GM12878 (cell line): ENCODE measurements around the gene RAB3A. TPM values are rescaled to one million over a fixed set of nuclear protein-coding genes. Genes with fewer than 3 reads are reported as not detected.
A peak's percentile ranks its signal among the peaks of the same experiment; 100 is the strongest.

Experiments
- ATAC-seq: fragments of 200-7000 bp; cut with Tn5 transposase; 3 replicates; pipeline ENCODE4 v1.9.1; 2020; ENCODE audit warnings: mild to moderate bottlenecking, moderate library complexity
- BruUV-seq: library from RNA; stranded (reverse); fragments of 400-500 nt; replicated peaks from 2 replicates; lab custom pipeline; 2021; lab: Mats Ljungman, UMichigan
- CTCF ChIA-PET: fragments of 300-600 bp; sonication (Branson Sonifier 250); formaldehyde crosslinking; extraction: SDS; loops from one replicate; lab custom pipeline; 2021; ENCODE audit warnings: inconsistent platforms; lab: Yijun Ruan, JAX
- POLR2A ChIA-PET: fragments of 350-600 bp; formaldehyde crosslinking; extraction: SDS; loops from one replicate; lab custom pipeline; 2021; ENCODE audit warnings: inconsistent platforms; lab: Charles Lee
- RAD21 ChIA-PET: fragments of 300-600 bp; sonication (Branson Sonifier 250); formaldehyde crosslinking; loops from one replicate; lab custom pipeline; 2023; ENCODE audit warnings: antibody characterized with exemption; ENCODE audit not compliant: unreplicated experiment; lab: Charles Lee
- SMC1A ChIA-PET: fragments of 300-600 bp; sonication (Branson Sonifier 250); formaldehyde crosslinking; loops from one replicate; lab custom pipeline; 2023; ENCODE audit not compliant: unreplicated experiment, uncharacterized antibody; lab: Charles Lee
- DNase-seq: peaks from one replicate; pipeline ENCODE4 v3.0.0-alpha.2; 2011; ENCODE audit warnings: low read depth, low spot score
- FAIRE-seq: peaks from 3 replicates; lab custom pipeline; 2011; peaks lifted over from hg19 to GRCh38; lab: Jason Lieb, UNC
- H2AFZ ChIP-seq: 2 replicates; pipeline ENCODE4 v1.6.0; 2011; ENCODE audit warnings: low read depth, low read length, control low read depth; ENCODE audit not compliant: control insufficient read depth
- H3K27ac ChIP-seq: 2 replicates; pipeline ENCODE4 v1.5.1; 2011; ENCODE audit warnings: control low read depth; ENCODE audit not compliant: control insufficient read depth, insufficient read depth
- H3K27me3 ChIP-seq, 2 experiments: replicated peaks in 1 of 2; 2 replicates each; pipeline versions ENCODE4 v1.6.0 to v1.6.1; 2011; ENCODE audit warnings: low read length in 1 of 2; ENCODE audit not compliant: control insufficient read depth in 2 of 2, insufficient read depth in 2 of 2
- H3K36me3 ChIP-seq, 2 experiments: 2 replicates each; pipeline ENCODE4 v1.5.1; 2011; ENCODE audit warnings: low read length in 1 of 2; ENCODE audit not compliant: control insufficient read depth in 2 of 2, insufficient read depth in 2 of 2
- H3K4me1 ChIP-seq: 2 replicates; pipeline ENCODE4 v1.6.1; 2011; ENCODE audit warnings: mild to moderate bottlenecking, low read length, moderate library complexity, mixed read lengths; ENCODE audit not compliant: control insufficient read depth, insufficient read depth
- H3K4me2 ChIP-seq: 2 replicates; pipeline ENCODE4 v1.6.0; 2011; ENCODE audit warnings: control low read depth; ENCODE audit not compliant: control insufficient read depth, insufficient read depth
- H3K4me3 ChIP-seq: fragments of 200-600 bp; sonication (generic); 2 replicates; pipeline ENCODE4 v1.5.1; 2016
- H3K79me2 ChIP-seq: 2 replicates; pipeline ENCODE4 v1.6.0; 2011; ENCODE audit warnings: low read length; ENCODE audit not compliant: control insufficient read depth, insufficient read depth
- H3K9ac ChIP-seq: 2 replicates; pipeline ENCODE4 v1.8.0; 2011; ENCODE audit warnings: low read length, control low read depth, mixed read lengths; ENCODE audit not compliant: control insufficient read depth, insufficient read depth
- H3K9me3 ChIP-seq: replicated peaks from 3 replicates; pipeline ENCODE4 v1.5.1; 2011; ENCODE audit warnings: mild to moderate bottlenecking, low read length; ENCODE audit not compliant: control insufficient read depth, insufficient read depth
- H4K20me1 ChIP-seq: 2 replicates; pipeline ENCODE4 v1.6.0; 2011; ENCODE audit not compliant: control insufficient read depth, insufficient read depth
- CHD1 ChIP-seq: IDR thresholded peaks from 2 replicates; pipeline ENCODE4 v1.6.1; 2012; ENCODE audit warnings: low read depth, low read length, improper control_type of control experiment
- MXI1 ChIP-seq: fragments of 150-350 bp; IDR thresholded peaks from 2 replicates; pipeline ENCODE4 v1.6.1; 2011; ENCODE audit warnings: low read depth, mild to moderate bottlenecking, inconsistent platforms, low read length, improper control_type of control experiment
- PBX3 ChIP-seq: IDR thresholded peaks from 2 replicates; pipeline ENCODE4 v1.6.1; 2011; ENCODE audit warnings: mild to moderate bottlenecking, low read depth, low read length, moderate library complexity; ENCODE audit not compliant: insufficient replicate concordance
- RCOR1 ChIP-seq: conservative IDR thresholded peaks from 2 replicates; pipeline ENCODE4 v1.6.1; 2012; ENCODE audit warnings: low read depth, low read length, improper control_type of control experiment
- SMARCA5 ChIP-seq: fragments of 450-650 bp; IDR thresholded peaks from 2 replicates; pipeline ENCODE4 v1.6.1; 2017; ENCODE audit warnings: mild to moderate bottlenecking
- ZNF217 ChIP-seq: fragments of 450-650 bp; IDR thresholded peaks from 2 replicates; pipeline ENCODE4 v1.6.1; 2017; ENCODE audit warnings: antibody characterized with exemption, mild to moderate bottlenecking
- WGBS: methylation state at CpG from one replicate; pipeline ENCODE4 v1.1.6; 2016; ENCODE audit warnings: low lambda C conversion rate; ENCODE audit not compliant: insufficient replicate concordance, insufficient coverage; ENCODE audit errors: missing lambda C conversion rate; 5-methylcytosine and 5-hydroxymethylcytosine counted together
- in situ Hi-C: fragments of 300-500 bp; cut with MboI; formaldehyde crosslinking; loops from 9 replicates; pipeline ENCODE4 v1.14.3; 2018; ENCODE audit warnings: mixed read lengths
- intact Hi-C: fragments of 100-400 bp; cut with micrococcal nuclease; formaldehyde crosslinking; loops from one replicate; pipeline ENCODE4 v1.14.2; 2022; ENCODE audit not compliant: unreplicated experiment
- polyA plus RNA-seq, 11 experiments: library from polyadenylated mRNA; depleted of rRNA in 4 of 11; unstranded in 6 of 11; stranded (reverse) in 5 of 11; fragments of >200 nt; fragmentation: Nextera tagmentation in 4 of 11; fragmentation: Illumina TruSeq in 1 of 11; extraction: Ambion mirVana in 4 of 11; extraction: Trizol in 1 of 11; gene quantifications; 1 replicate in 1 of 11; 2 replicates in 10 of 11; pipeline versions ENCODE4 v1.2.1 to v1.2.3, GENCODE V29; 2011 to 2016; ENCODE audit warnings: inconsistent platforms in 2 of 11, missing spikeins in 2 of 11, low read depth in 1 of 11
- total RNA-seq, 4 experiments: library from RNA; depleted of rRNA in 3 of 4; stranded (reverse); fragments of >200 nt in 3 of 4; fragmentation: Illumina TruSeq in 1 of 4; extraction: Trizol in 1 of 4; gene quantifications; 2 replicates each; pipeline versions ENCODE4 v1.2.1 to v1.2.3, GENCODE V29; 2013 to 2021
- TF ChIP-seq, protein P1 (sequence below): fragments of 450-650 bp; IDR thresholded peaks from 2 replicates; pipeline ENCODE4 v1.6.1; 2016; ENCODE audit warnings: mild to moderate bottlenecking
- TF ChIP-seq, protein P2 (sequence below): fragments of 150-350 bp; IDR thresholded peaks from 2 replicates; pipeline ENCODE4 v1.6.1; 2014; ENCODE audit warnings: mild to moderate bottlenecking, low read depth, low read length

RAB3A gene
- total and polyA plus RNA-seq, 10 of the 15 experiments (the other 5 are each of a cell fraction or from before 2014, with no cell fraction given), result 0.07 to 3.5 (median 1.2) TPM; not detected in 1

DNA sequence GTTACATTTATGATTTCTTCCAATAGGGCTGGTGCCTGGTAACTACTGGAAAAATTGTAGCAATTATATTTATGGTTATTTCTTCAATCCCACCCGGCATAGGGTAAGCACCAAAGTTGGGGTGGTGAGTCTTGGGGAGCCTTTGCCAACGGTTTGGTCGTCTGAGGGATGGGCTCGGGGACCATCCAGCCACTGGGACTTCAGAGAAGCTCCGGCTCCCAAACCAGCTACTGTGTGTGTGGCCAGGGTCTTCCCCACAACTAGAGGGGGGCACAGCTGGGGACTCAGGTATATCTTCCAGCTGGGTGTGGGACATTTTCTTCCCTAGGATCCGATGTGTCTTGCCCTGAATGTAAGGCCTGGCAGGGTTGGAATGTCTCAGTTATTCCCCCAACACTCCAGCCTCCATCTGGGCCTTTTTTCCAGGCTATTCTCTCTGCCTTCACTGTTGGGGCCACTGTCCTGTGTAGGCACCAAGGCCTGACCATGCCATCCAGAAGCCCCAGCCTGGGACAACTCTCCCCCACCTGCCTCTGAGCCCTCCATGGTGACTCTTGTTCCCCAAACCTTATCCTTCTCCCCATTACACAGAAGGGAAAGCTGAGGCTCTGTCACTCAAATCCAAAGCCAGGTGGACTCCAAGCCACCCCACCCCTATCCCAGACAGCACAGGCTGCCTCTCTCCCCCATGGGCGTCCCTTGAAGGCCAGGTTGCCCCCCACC, 31.4 kb downstream of the RAB3A start:
- in situ Hi-C loops (no loop called here), intact Hi-C loops (loop anchor here (1.0 to 5.0 kb wide), 4 partner anchors 20 to 225 kb away; partner anchors contain the start of genes MAST3 and PIK3R2)
- DNase-seq, result no peak
- Histone ChIP-seq H3K9ac (peak overlapping the region; percentile 83), H3K36me3 (peaks cover 11 to 13% of the 10 kb centered on the region in 2 experiments; a peak in 3 of 4 replicates), H3K27me3 (no peaks in the 10 kb centered on the region), H3K9me3 (no peaks in the 10 kb centered on the region; the same call in 2 of the 3 replicates), H3K27ac (peak overlapping the region; percentile 79), H3K79me2 (peaks cover 30% of the 10 kb centered on the region), H2AFZ (no peak overlapping the region), H4K20me1 (no peaks in the 10 kb centered on the region), H3K4me3 (no peak overlapping the region), H3K4me2 (peak overlapping the region; percentile 100), H3K4me1 (peaks cover 61% of the 10 kb centered on the region)
- CTCF ChIA-PET, result interaction anchor here (0.7 to 1.0 kb wide), 2 partner anchors 9 to 19 kb away, joined by 3 to 5 read pairs; no protein-coding TSS in a partner anchor
- RAD21 ChIA-PET, result interaction anchor here (0.7 to 3.2 kb wide), 8 partner anchors 8 to 160 kb away, joined by 3 to 29 read pairs (median 5); partner anchors contain the start of gene MPV17L2
- 62% methylated on average over 7 of the region's 7 CpGs for WGBS
- POLR2A ChIA-PET, result interaction anchor here (0.5 to 3.0 kb wide), 6 partner anchors 19 to 132 kb away, joined by 3 to 24 read pairs (median 5); partner anchors contain the start of gene MPV17L2
- no peak for TF ChIP-seq CHD1
- TF ChIP-seq, protein P1, sequence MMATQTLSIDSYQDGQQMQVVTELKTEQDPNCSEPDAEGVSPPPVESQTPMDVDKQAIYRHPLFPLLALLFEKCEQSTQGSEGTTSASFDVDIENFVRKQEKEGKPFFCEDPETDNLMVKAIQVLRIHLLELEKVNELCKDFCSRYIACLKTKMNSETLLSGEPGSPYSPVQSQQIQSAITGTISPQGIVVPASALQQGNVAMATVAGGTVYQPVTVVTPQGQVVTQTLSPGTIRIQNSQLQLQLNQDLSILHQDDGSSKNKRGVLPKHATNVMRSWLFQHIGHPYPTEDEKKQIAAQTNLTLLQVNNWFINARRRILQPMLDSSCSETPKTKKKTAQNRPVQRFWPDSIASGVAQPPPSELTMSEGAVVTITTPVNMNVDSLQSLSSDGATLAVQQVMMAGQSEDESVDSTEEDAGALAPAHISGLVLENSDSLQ, result peak; percentile 80
- TF ChIP-seq PBX3, result peak; percentile 38
- TF ChIP-seq ZNF217, result peak; percentile 41; the same call in 1 of the 2 replicates
- TF ChIP-seq SMARCA5, result peak; percentile 86
- TF ChIP-seq, protein P2, sequence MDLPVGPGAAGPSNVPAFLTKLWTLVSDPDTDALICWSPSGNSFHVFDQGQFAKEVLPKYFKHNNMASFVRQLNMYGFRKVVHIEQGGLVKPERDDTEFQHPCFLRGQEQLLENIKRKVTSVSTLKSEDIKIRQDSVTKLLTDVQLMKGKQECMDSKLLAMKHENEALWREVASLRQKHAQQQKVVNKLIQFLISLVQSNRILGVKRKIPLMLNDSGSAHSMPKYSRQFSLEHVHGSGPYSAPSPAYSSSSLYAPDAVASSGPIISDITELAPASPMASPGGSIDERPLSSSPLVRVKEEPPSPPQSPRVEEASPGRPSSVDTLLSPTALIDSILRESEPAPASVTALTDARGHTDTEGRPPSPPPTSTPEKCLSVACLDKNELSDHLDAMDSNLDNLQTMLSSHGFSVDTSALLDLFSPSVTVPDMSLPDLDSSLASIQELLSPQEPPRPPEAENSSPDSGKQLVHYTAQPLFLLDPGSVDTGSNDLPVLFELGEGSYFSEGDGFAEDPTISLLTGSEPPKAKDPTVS, result no peak
- 0 out of 2 replicates have a peak, but pooled peaks have one; percentile 17 for TF ChIP-seq RCOR1
- TF ChIP-seq MXI1, result no peak
- TSS peak; percentile 58 for BruUV-seq
- SMC1A ChIA-PET, result interaction anchor here (0.6 to 2.3 kb wide), 5 partner anchors 12 to 78 kb away, joined by 3 to 6 read pairs (median 3); partner anchors contain the start of gene PIK3R2
- ATAC-seq, result no peak
- FAIRE-seq, result no peak
